ENCODE measurements around the gene CCDC185. TPM values are rescaled to one million over a fixed set of nuclear protein-coding genes. Genes with fewer than 3 reads are reported as not detected.
A peak's percentile ranks its signal among the peaks of the same experiment; 100 is the strongest.

The CCDC185 gene
- total and polyA plus RNA-seq, 2 of the 13 experiments (the other 11 are each of a cell fraction or from before 2014, with no cell fraction given), result not detected

GRCh38 chr1:223417444-223417843 lies 24.2 kb downstream of the CCDC185 start (continued):
- TF ChIP-seq ZNF18 (CRISPR knock-in tag; IDR thresholded peaks at IDR 0.05; ENCODE audit: insufficient replicate concordance) (peak; percentile 48), EZH2 (conservative IDR thresholded peaks at IDR 0.05; ENCODE audit: low read depth, low read length) (no peak), ZNF557 (CRISPR knock-in tag; IDR thresholded peaks at IDR 0.05) (no peak), FUBP1 (CRISPR knock-in tag; IDR thresholded peaks at IDR 0.05; ENCODE audit: borderline replicate concordance) (no peak), ZNF331 (CRISPR knock-in tag; IDR thresholded peaks at IDR 0.05) (0 out of 2 replicates have a peak, but pooled peaks have one; percentile 11), ZNF841 (CRISPR knock-in tag; IDR thresholded peaks at IDR 0.05; ENCODE audit: borderline replicate concordance) (no peak), NR2F1 (CRISPR knock-in tag; IDR thresholded peaks at IDR 0.05) (no peak), ZNF792 (CRISPR knock-in tag; IDR thresholded peaks at IDR 0.05) (no peak), THAP7 (CRISPR knock-in tag; IDR thresholded peaks at IDR 0.05) (no peak), RCOR2 (CRISPR knock-in tag; IDR thresholded peaks at IDR 0.05) (no peak), ZNF3 (CRISPR knock-in tag; IDR thresholded peaks at IDR 0.05) (0 out of 2 replicates have a peak, but pooled peaks have one; percentile 22), HNF4G (IDR thresholded peaks at IDR 0.05; ENCODE audit: borderline replicate concordance, low read depth, low read length) (no peak), HNF4G (CRISPR knock-in tag; IDR thresholded peaks at IDR 0.05; ENCODE audit: borderline replicate concordance, low read depth) (no peak)
- TF ChIP-seq, protein P1, sequence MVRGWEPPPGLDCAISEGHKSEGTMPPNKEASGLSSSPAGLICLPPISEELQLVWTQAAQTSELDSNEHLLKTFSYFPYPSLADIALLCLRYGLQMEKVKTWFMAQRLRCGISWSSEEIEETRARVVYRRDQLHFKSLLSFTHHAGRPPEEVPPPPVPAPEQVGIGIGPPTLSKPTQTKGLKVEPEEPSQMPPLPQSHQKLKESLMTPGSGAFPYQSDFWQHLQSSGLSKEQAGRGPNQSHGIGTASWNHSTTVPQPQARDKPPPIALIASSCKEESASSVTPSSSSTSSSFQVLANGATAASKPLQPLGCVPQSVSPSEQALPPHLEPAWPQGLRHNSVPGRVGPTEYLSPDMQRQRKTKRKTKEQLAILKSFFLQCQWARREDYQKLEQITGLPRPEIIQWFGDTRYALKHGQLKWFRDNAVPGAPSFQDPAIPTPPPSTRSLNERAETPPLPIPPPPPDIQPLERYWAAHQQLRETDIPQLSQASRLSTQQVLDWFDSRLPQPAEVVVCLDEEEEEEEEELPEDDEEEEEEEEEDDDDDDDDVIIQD (CRISPR knock-in tag; IDR thresholded peaks at IDR 0.05; ENCODE audit: low read depth), result no peak
- TF ChIP-seq, protein P2, sequence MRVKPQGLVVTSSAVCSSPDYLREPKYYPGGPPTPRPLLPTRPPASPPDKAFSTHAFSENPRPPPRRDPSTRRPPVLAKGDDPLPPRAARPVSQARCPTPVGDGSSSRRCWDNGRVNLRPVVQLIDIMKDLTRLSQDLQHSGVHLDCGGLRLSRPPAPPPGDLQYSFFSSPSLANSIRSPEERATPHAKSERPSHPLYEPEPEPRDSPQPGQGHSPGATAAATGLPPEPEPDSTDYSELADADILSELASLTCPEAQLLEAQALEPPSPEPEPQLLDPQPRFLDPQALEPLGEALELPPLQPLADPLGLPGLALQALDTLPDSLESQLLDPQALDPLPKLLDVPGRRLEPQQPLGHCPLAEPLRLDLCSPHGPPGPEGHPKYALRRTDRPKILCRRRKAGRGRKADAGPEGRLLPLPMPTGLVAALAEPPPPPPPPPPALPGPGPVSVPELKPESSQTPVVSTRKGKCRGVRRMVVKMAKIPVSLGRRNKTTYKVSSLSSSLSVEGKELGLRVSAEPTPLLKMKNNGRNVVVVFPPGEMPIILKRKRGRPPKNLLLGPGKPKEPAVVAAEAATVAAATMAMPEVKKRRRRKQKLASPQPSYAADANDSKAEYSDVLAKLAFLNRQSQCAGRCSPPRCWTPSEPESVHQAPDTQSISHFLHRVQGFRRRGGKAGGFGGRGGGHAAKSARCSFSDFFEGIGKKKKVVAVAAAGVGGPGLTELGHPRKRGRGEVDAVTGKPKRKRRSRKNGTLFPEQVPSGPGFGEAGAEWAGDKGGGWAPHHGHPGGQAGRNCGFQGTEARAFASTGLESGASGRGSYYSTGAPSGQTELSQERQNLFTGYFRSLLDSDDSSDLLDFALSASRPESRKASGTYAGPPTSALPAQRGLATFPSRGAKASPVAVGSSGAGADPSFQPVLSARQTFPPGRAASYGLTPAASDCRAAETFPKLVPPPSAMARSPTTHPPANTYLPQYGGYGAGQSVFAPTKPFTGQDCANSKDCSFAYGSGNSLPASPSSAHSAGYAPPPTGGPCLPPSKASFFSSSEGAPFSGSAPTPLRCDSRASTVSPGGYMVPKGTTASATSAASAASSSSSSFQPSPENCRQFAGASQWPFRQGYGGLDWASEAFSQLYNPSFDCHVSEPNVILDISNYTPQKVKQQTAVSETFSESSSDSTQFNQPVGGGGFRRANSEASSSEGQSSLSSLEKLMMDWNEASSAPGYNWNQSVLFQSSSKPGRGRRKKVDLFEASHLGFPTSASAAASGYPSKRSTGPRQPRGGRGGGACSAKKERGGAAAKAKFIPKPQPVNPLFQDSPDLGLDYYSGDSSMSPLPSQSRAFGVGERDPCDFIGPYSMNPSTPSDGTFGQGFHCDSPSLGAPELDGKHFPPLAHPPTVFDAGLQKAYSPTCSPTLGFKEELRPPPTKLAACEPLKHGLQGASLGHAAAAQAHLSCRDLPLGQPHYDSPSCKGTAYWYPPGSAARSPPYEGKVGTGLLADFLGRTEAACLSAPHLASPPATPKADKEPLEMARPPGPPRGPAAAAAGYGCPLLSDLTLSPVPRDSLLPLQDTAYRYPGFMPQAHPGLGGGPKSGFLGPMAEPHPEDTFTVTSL (CRISPR knock-in tag; IDR thresholded peaks at IDR 0.05; ENCODE audit: borderline replicate concordance), result peak; percentile 32; the same call in 1 of the 2 replicates

All from HepG2 (cell line).